Natural killer cell (primary cell): ENCODE results near the gene GOLGB1. TPM values are rescaled to one million over a fixed set of nuclear protein-coding genes. Genes with fewer than 3 reads are reported as not detected.

Experiments used
- ATAC-seq, 3 donors: fragments of 150-1000 bp in 2 of 3; fragments of 200-7000 bp in 1 of 3; cut with Tn5 transposase; 1 replicate in 1 of 3; 2 replicates in 2 of 3; pipeline ENCODE4 v1.10.0; 2021; ENCODE audit warnings: mild to moderate bottlenecking in 2 of 3, moderate library complexity in 2 of 3
- DNase-seq, 2 donors: peaks; one replicate each; pipeline versions ENCODE4 v3.0.0 to v3.0.0-alpha.2; 2013 to 2021; ENCODE audit warnings: mixed read lengths in 1 of 2
- H3K27ac ChIP-seq: one replicate; pipeline ENCODE4 v1.5.1; 2013; ENCODE audit warnings: mild to moderate bottlenecking, low read length
- H3K27me3 ChIP-seq: one replicate; pipeline ENCODE4 v1.6.1; 2013; ENCODE audit warnings: low read length; ENCODE audit not compliant: control insufficient read depth, insufficient read depth
- H3K36me3 ChIP-seq: one replicate; pipeline ENCODE4 v1.6.1; 2013; ENCODE audit warnings: low read length; ENCODE audit not compliant: control insufficient read depth, insufficient read depth
- H3K4me1 ChIP-seq: one replicate; pipeline ENCODE4 v1.6.1; 2013; ENCODE audit warnings: low read length; ENCODE audit not compliant: control insufficient read depth, insufficient read depth
- H3K4me3 ChIP-seq: one replicate; pipeline ENCODE4 v1.5.1; 2013; ENCODE audit warnings: low read length
- H3K9me3 ChIP-seq: one replicate; pipeline ENCODE4 v1.6.1; 2013; ENCODE audit warnings: low read length; ENCODE audit not compliant: control insufficient read depth, insufficient read depth
- H3K27ac Mint-ChIP-seq, 2 donors: one replicate each; pipeline ENCODE4 v1.8.0; 2022; ENCODE audit warnings: mild to moderate bottlenecking in 2 of 2, mixed read lengths in 2 of 2, moderate library complexity in 1 of 2
- H3K27me3 Mint-ChIP-seq, 2 donors: one replicate each; pipeline ENCODE4 v1.8.0; 2022; ENCODE audit warnings: low read depth in 2 of 2, mixed read lengths in 2 of 2
- H3K36me3 Mint-ChIP-seq: one replicate; pipeline ENCODE4 v1.8.0; 2022; ENCODE audit warnings: mixed read lengths
- H3K4me1 Mint-ChIP-seq, 2 donors: one replicate each; pipeline ENCODE4 v1.8.0; 2022; ENCODE audit warnings: mixed read lengths in 2 of 2
- H3K4me3 Mint-ChIP-seq: one replicate; pipeline ENCODE4 v1.8.0; 2022; ENCODE audit warnings: mild to moderate bottlenecking, moderate library complexity, mixed read lengths
- H3K9me3 Mint-ChIP-seq, 2 donors: one replicate each; pipeline ENCODE4 v1.8.0; 2022; ENCODE audit warnings: mixed read lengths in 2 of 2
- WGBS: methylation state at CpG from one replicate; pipeline ENCODE4 v1.1.7; 2013; ENCODE audit warnings: missing lambda C conversion rate; ENCODE audit not compliant: insufficient coverage; 5-methylcytosine and 5-hydroxymethylcytosine counted together
- intact Hi-C: fragments of 100-400 bp; cut with micrococcal nuclease; formaldehyde crosslinking; loops from one replicate; pipeline ENCODE4 v1.14.2; 2022
- total RNA-seq, 4 donors: library from RNA; stranded (reverse); fragments of 120-200 nt in 1 of 4; gene quantifications; one replicate each; pipeline versions ENCODE4 v1.2.3 to v1.2.4, GENCODE V29; 2013 to 2022
- TF ChIP-seq, protein P1 (sequence below): fragments of 200-600 bp; IDR thresholded peaks from one replicate; pipeline ENCODE4 v1.8.0; 2022; ENCODE audit warnings: antibody characterized with exemption

The GOLGB1 gene
- total RNA-seq, 3 donors from 2014 or later (not counting 1 experiment from before 2014, with no cell fraction given) = 55.4 to 67.2 (median 61.1) TPM

DNA sequence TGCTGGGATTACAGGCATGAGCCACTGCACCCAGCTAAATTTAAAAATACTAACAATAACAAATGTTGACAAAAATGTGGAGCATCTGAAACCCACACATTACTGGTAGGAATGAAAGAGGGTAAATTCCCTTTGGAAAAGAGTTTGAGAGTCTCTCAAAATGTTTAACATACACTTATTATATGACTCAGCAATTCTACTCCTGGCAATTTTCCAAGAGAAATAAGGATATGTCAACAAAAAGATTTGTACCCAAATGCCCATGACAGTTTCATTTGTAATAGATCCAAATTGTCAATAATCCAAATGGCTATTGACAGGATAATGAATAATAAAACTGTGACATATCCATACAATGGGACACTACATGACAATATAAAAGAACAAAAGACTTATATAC is 97.9 kb downstream of the GOLGB1 start:
- Histone ChIP-seq H3K27ac (no peak overlapping the region), H3K36me3 (peaks cover 68% of the 10 kb centered on the region), H3K27me3 (no peaks in the 10 kb centered on the region), H3K4me1 (peaks cover 14% of the 10 kb centered on the region), H3K9me3 (no peaks in the 10 kb centered on the region), H3K4me3 (no peak overlapping the region)
- no peaks in the 10 kb centered on the region for H3K27me3 Mint-ChIP-seq
- ATAC-seq (no peak), DNase-seq (no peak)
- peaks cover 7% of the 10 kb centered on the region for H3K36me3 Mint-ChIP-seq
- TF ChIP-seq, protein P1, sequence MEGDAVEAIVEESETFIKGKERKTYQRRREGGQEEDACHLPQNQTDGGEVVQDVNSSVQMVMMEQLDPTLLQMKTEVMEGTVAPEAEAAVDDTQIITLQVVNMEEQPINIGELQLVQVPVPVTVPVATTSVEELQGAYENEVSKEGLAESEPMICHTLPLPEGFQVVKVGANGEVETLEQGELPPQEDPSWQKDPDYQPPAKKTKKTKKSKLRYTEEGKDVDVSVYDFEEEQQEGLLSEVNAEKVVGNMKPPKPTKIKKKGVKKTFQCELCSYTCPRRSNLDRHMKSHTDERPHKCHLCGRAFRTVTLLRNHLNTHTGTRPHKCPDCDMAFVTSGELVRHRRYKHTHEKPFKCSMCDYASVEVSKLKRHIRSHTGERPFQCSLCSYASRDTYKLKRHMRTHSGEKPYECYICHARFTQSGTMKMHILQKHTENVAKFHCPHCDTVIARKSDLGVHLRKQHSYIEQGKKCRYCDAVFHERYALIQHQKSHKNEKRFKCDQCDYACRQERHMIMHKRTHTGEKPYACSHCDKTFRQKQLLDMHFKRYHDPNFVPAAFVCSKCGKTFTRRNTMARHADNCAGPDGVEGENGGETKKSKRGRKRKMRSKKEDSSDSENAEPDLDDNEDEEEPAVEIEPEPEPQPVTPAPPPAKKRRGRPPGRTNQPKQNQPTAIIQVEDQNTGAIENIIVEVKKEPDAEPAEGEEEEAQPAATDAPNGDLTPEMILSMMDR = no peak
- H3K9me3 Mint-ChIP-seq = no peaks in the 10 kb centered on the region
- H3K4me3 Mint-ChIP-seq = no peak overlapping the region
- intact Hi-C loops = no loop called here
- H3K4me1 Mint-ChIP-seq = peaks cover 47 to 52% of the 10 kb centered on the region in 2 donors
- H3K27ac Mint-ChIP-seq = peak overlapping the region; percentile 58 to 78

DNA sequence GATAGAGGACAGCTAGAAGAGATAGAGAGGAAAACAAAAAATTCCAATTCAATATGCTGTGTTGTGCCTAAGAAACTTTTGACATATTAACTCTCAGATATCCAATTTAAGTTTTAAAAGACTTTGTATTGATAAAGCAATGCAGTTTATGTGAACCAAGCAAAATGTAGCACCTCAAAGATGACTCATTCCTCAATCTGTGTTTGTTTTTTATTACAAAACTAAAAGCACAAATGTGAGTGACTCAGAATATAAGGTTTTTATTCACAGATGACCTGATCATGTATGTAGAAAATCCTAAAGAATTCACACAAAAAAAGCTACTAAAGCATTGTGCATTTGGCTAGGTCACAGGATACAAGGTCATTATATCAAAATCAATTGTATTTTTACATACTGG is 99.9 kb downstream of the GOLGB1 start:
- Histone ChIP-seq H3K27me3 (no peaks in the 10 kb centered on the region), H3K36me3 (peaks cover 64% of the 10 kb centered on the region), H3K4me3 (no peak overlapping the region), H3K9me3 (no peaks in the 10 kb centered on the region), H3K4me1 (peaks cover 10% of the 10 kb centered on the region), H3K27ac (no peak overlapping the region)
- Mint-ChIP-seq H3K9me3 (no peaks in the 10 kb centered on the region), H3K27ac (peak overlapping the region; percentile 58 to 78), H3K4me3 (no peak overlapping the region), H3K36me3 (peaks cover 7% of the 10 kb centered on the region), H3K27me3 (no peaks in the 10 kb centered on the region), H3K4me1 (peaks cover 35 to 40% of the 10 kb centered on the region in 2 donors)
- TF ChIP-seq, protein P1 = no peak
- DNase-seq (no peak), ATAC-seq (no peak)
- intact Hi-C loops = no loop called here

DNA sequence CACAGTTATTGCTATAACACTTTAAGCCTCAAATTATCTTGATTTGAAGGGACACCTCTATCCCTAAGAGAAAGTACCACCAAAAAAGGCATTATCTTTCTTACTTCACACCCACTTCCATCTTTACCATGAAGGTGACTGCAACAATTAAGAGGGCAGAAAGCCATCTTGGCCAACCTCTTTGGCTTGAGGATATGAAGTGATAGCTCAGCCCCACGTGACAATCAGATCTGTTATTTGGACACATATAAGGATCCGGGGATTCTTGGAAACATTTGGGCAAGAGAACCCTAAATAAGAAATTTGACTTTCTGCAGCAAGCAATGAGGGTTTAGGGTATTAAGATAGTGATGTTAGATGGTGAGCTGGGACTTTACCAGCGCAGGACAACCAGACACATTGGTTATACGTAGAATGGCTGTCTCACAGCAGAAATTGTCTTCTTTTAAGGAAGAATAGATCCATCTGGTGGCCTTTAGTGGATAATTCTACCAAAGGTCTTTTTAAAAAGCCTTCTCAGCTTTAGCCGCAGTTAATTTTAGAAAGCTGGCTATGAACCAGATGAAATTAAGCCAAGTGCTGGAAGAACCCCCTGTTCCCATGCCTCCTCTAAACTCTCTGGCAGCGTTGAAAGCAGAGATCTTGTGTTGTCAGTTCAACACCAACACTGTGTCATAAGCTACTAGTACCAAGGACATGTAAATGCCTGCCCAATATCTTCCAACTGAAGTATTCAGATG is 101.2 kb downstream of the GOLGB1 start:
- H3K27ac Mint-ChIP-seq = peak overlapping the region; percentile 18 to 50
- WGBS = over 99% methylated on average over 6 of the region's 6 CpGs
- peaks cover 28 to 30% of the 10 kb centered on the region in 2 donors for H3K4me1 Mint-ChIP-seq
- no peak overlapping the region for H3K4me3 Mint-ChIP-seq
- Histone ChIP-seq H3K27ac (no peak overlapping the region), H3K4me1 (peaks cover 4% of the 10 kb centered on the region), H3K9me3 (no peaks in the 10 kb centered on the region), H3K36me3 (peaks cover 71% of the 10 kb centered on the region), H3K4me3 (no peak overlapping the region), H3K27me3 (no peaks in the 10 kb centered on the region)
- DNase-seq (no peak), ATAC-seq (no peak)
- TF ChIP-seq, protein P1 = no peak
- H3K9me3 Mint-ChIP-seq = no peaks in the 10 kb centered on the region
- intact Hi-C loops = no loop called here
- H3K36me3 Mint-ChIP-seq = peaks cover 18% of the 10 kb centered on the region
- no peaks in the 10 kb centered on the region for H3K27me3 Mint-ChIP-seq

DNA sequence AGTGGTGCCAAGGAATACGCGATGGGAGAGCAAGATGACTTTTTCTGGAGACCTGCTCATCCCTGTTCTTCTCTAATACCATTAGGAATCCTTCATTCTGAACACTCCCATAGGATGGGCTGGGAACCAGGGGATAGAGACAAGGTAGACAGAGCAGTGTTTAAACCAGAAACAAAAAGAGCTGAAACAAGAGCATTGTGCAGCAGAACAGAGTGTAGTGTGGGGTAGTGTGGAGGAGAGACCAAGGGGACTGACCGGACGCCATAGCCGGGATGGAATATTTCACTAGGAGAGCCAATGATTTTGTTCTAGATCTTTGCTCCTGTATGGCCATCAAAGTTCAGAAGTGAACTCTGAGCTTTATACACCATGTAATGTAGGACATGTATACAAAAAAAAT is 104.5 kb downstream of the GOLGB1 start:
- no peak overlapping the region for H3K4me3 ChIP-seq
- Mint-ChIP-seq H3K4me1 (peaks cover 23 to 27% of the 10 kb centered on the region in 2 donors), H3K27ac (peak overlapping the region; percentile 20 to 27), H3K4me3 (no peak overlapping the region), H3K27me3 (no peaks in the 10 kb centered on the region), H3K36me3 (peaks cover 29% of the 10 kb centered on the region), H3K9me3 (no peaks in the 10 kb centered on the region)
- intact Hi-C loops = no loop called here
- TF ChIP-seq, protein P1 = no peak
- no peak overlapping the region for H3K27ac ChIP-seq
- ATAC-seq (no peak), DNase-seq (no peak)
- no peaks in the 10 kb centered on the region for H3K9me3 ChIP-seq
- peaks cover 68% of the 10 kb centered on the region for H3K36me3 ChIP-seq
- H3K27me3 ChIP-seq = no peaks in the 10 kb centered on the region
- H3K4me1 ChIP-seq = no peaks in the 10 kb centered on the region
- 100% methylated on average over 4 of the region's 5 CpGs for WGBS
